ENCODE results near the gene GXYLT2. TPM values are rescaled to one million over a fixed set of nuclear protein-coding genes. Genes with fewer than 3 reads are reported as not detected.

Gene GXYLT2
- total and polyA plus RNA-seq, 10 of the 15 experiments (the other 5 are each of a cell fraction or from before 2014, with no cell fraction given) = 0.27 to 2.6 (median 0.78) TPM

GRCh38 chr3:72997421-72997961 is 109.6 kb downstream of the GXYLT2 start:
- ChIA-PET POLR2A (interaction anchor here (0.6 to 1.5 kb wide), 6 partner anchors 25 to 146 kb away, joined by 3 to 7 read pairs (median 4); no protein-coding TSS in a partner anchor), CTCF (interaction anchor here (0.9 to 7.2 kb wide), 14 partner anchors 9 to 149 kb away, joined by 3 to 88 read pairs (median 6); partner anchors contain the start of gene SHQ1), SMC1A (ENCODE audit: uncharacterized antibody, unreplicated experiment) (interaction anchor here (0.9 to 6.6 kb wide), 14 partner anchors 10 to 147 kb away, joined by 3 to 62 read pairs (median 4); no protein-coding TSS in a partner anchor), RAD21 (ENCODE audit: unreplicated experiment) (interaction anchor here (0.7 to 5.0 kb wide), 9 partner anchors 22 to 331 kb away, joined by 3 to 48 read pairs (median 5); partner anchors contain the start of gene SHQ1)
- DNase-seq (ENCODE audit: low read depth, low spot score) (no peak), FAIRE-seq (no peak), ATAC-seq (peak; percentile 70)
- H2AFZ ChIP-seq (ENCODE audit: control insufficient read depth, low read depth, low read length) = peak overlapping the region; percentile 71
- H3K9ac ChIP-seq (ENCODE audit: control insufficient read depth, insufficient read depth, low read length) = peak overlapping the region; percentile 89
- H3K9me3 ChIP-seq (replicated peaks; ENCODE audit: control insufficient read depth, insufficient read depth, low read length) = no peaks in the 10 kb centered on the region
- H3K36me3 ChIP-seq (ENCODE audit: control insufficient read depth in 2 of 2, insufficient read depth in 2 of 2, low read length in 1 of 2) = peaks cover 0 to 6% of the 10 kb centered on the region in 2 experiments; a peak in 1 of 4 replicates
- peak overlapping the region; percentile 90 for H3K27ac ChIP-seq (ENCODE audit: control insufficient read depth, insufficient read depth)
- intact Hi-C loops (cut with micrococcal nuclease; ENCODE audit: unreplicated experiment) (loop anchor here (2.0 to 5.0 kb wide), 5 partner anchors 21 to 149 kb away; partner anchors contain the start of gene SHQ1), in situ Hi-C loops (cut with MboI) (no loop called here)
- peak overlapping the region; percentile 96 for H3K4me3 ChIP-seq
- 0 out of 2 replicates have a peak, but pooled peaks cover 3% of the 10 kb centered on the region for H4K20me1 ChIP-seq (ENCODE audit: control insufficient read depth, insufficient read depth)
- under 1% methylated on average over 16 of the region's 16 CpGs for WGBS (ENCODE audit: insufficient coverage, insufficient replicate concordance, low lambda C conversion rate, missing lambda C conversion rate)
- peaks cover 4% of the 10 kb centered on the region for H3K4me1 ChIP-seq (ENCODE audit: control insufficient read depth, insufficient read depth, low read length)
- no peaks in the 10 kb centered on the region for H3K27me3 ChIP-seq (replicated peaks in 1 of 2; ENCODE audit: control insufficient read depth in 2 of 2, insufficient read depth in 2 of 2, low read length in 1 of 2)
- no TSS peak for BruUV-seq (replicated peaks)
- peak overlapping the region; percentile 56 for H3K4me2 ChIP-seq (ENCODE audit: control insufficient read depth, insufficient read depth)
- peaks cover 56% of the 10 kb centered on the region for H3K79me2 ChIP-seq (ENCODE audit: control insufficient read depth, insufficient read depth, low read length)
- TF ChIP-seq CEBPB (IDR thresholded peaks at IDR 0.05; ENCODE audit: borderline replicate concordance in 1 of 2, low read depth in 2 of 2, low read length in 2 of 2) = no peak
- no peak for TF ChIP-seq ESRRA (IDR thresholded peaks at IDR 0.05; ENCODE audit: low read length)
- TF ChIP-seq CTCF (IDR thresholded peaks at IDR 0.05 in 2 of 3, conservative IDR thresholded peaks at IDR 0.05 in 1 of 3; ENCODE audit: control insufficient read depth in 2 of 3, extremely low read depth in 1 of 3, insufficient read depth in 1 of 3, low read depth in 3 of 3, low read length in 3 of 3) = peak; percentile 52 to 64 (median 53); a peak in 5 of 6 replicates
- no peak for TF ChIP-seq BCLAF1 (IDR thresholded peaks at IDR 0.05)
- peak; percentile 69; the same call in 1 of the 2 replicates for TF ChIP-seq YY1 (IDR thresholded peaks at IDR 0.05; ENCODE audit: low read depth, low read length)
- TF ChIP-seq MEF2A (IDR thresholded peaks at IDR 0.05; ENCODE audit: insufficient read depth, low read depth, low read length) = 0 out of 2 replicates have a peak, but pooled peaks have one; percentile 14
- peak; percentile 49; the same call in 1 of the 2 replicates for TF ChIP-seq RUNX3 (IDR thresholded peaks at IDR 0.05; ENCODE audit: low read length)
- TF ChIP-seq NBN (IDR thresholded peaks at IDR 0.05) = 0 out of 2 replicates have a peak, but pooled peaks have one; percentile 5
- TF ChIP-seq FOXM1 (IDR thresholded peaks at IDR 0.05; ENCODE audit: low read depth, low read length) = 0 out of 2 replicates have a peak, but pooled peaks have one; percentile 5
- no peak for TF ChIP-seq EZH2 (IDR thresholded peaks at IDR 0.05; ENCODE audit: borderline replicate concordance, control insufficient read depth, low read depth, low read length)
- TF ChIP-seq GATAD2B (conservative IDR thresholded peaks at IDR 0.05; ENCODE audit: low read depth) = no peak
- TF ChIP-seq SMC3 (IDR thresholded peaks at IDR 0.05; ENCODE audit: borderline replicate concordance, low read length) = peak; percentile 40; the same call in 1 of the 2 replicates
- peak; percentile 29; the same call in 1 of the 2 replicates for TF ChIP-seq CREB1 (IDR thresholded peaks at IDR 0.05; ENCODE audit: low read depth)
- no peak for TF ChIP-seq NFXL1 (IDR thresholded peaks at IDR 0.05; ENCODE audit: borderline replicate concordance)
- peak; percentile 53 for TF ChIP-seq NKRF (conservative IDR thresholded peaks at IDR 0.05)
- no peak for TF ChIP-seq NR2C2 (IDR thresholded peaks at IDR 0.05; ENCODE audit: borderline replicate concordance, control insufficient read depth, insufficient read length, low read depth)

All from GM12878 (cell line).